Small intestine (tissue), 7 donors: Measurements from ENCODE around the gene SUMF1. TPM values are rescaled to one million over a fixed set of nuclear protein-coding genes. Genes with fewer than 3 reads are reported as not detected.

ENCODE experiments used
- DNase-seq, 2 donors: peaks; one replicate each; pipeline versions ENCODE4 v3.0.0 to v3.0.0-alpha.2; 2013
- FAIRE-seq: peaks from 2 replicates; lab custom pipeline; 2012; peaks lifted over from hg19 to GRCh38; lab: Jason Lieb, UNC
- H3K27ac ChIP-seq, 3 donors: one replicate each; pipeline ENCODE4 v1.5.1; 2013; ENCODE audit warnings: low read length in 2 of 3, mild to moderate bottlenecking in 2 of 3, control low read depth in 1 of 3, inconsistent platforms in 1 of 3, low read depth in 1 of 3, moderate library complexity in 1 of 3
- H3K27me3 ChIP-seq, 3 donors: one replicate each; pipeline ENCODE4 v1.6.1; 2013; ENCODE audit warnings: low read length in 3 of 3, inconsistent platforms in 1 of 3; ENCODE audit not compliant: control insufficient read depth in 3 of 3, insufficient read depth in 3 of 3
- H3K36me3 ChIP-seq, 3 donors: one replicate each; pipeline ENCODE4 v1.6.1; 2013; ENCODE audit warnings: low read length in 3 of 3, inconsistent platforms in 1 of 3, low read depth in 1 of 3, mild to moderate bottlenecking in 1 of 3, moderate library complexity in 1 of 3; ENCODE audit not compliant: control insufficient read depth in 3 of 3, insufficient read depth in 2 of 3
- H3K4me1 ChIP-seq, 3 donors: one replicate each; pipeline ENCODE4 v1.6.1; 2013; ENCODE audit warnings: low read length in 2 of 3, inconsistent platforms in 1 of 3, low read depth in 1 of 3, mild to moderate bottlenecking in 1 of 3, moderate library complexity in 1 of 3; ENCODE audit not compliant: control insufficient read depth in 3 of 3, insufficient read depth in 2 of 3
- H3K4me3 ChIP-seq, 3 donors: one replicate each; pipeline ENCODE4 v1.5.1; 2013; ENCODE audit warnings: low read length in 3 of 3, control low read depth in 1 of 3, inconsistent platforms in 1 of 3, low read depth in 1 of 3, mild to moderate bottlenecking in 1 of 3, moderate library complexity in 1 of 3
- H3K9me3 ChIP-seq, 2 donors: one replicate each; pipeline ENCODE4 v1.6.1; 2013; ENCODE audit warnings: low read depth in 1 of 2, low read length in 1 of 2; ENCODE audit not compliant: control insufficient read depth in 2 of 2, insufficient read depth in 1 of 2
- WGBS, 3 donors: extraction: QIAGEN DNeasy Blood & Tissue Kit; methylation state at CpG; one replicate each; pipeline ENCODE4 v1.1.7; 2013; 5-methylcytosine and 5-hydroxymethylcytosine counted together
- polyA plus RNA-seq, 4 donors: library from polyadenylated mRNA; stranded (reverse) in 3 of 4; unstranded in 1 of 4; fragments of 200-250 nt in 3 of 4; fragments of 120-200 nt in 1 of 4; gene quantifications; one replicate each; pipeline versions ENCODE4 v1.2.1 to v1.2.3, GENCODE V29; 2013
- donor health status: healthy with polysubstance abuse.
- donor health status: control.
- donor health status: control.
- donor health status: Bipolar disorder and iron deficiency.
- donor health status: healthy.

The SUMF1 gene
- polyA plus RNA-seq, 4 donors: 3.8 to 39.0 (median 14.4) TPM

GRCh38 chr3:4494895-4495264, 27.8 kb upstream of the SUMF1 start:
- DNase-seq: no peak
- H3K4me3 ChIP-seq: peak overlapping the region in 1 of 3 donors; percentile 70

DNA sequence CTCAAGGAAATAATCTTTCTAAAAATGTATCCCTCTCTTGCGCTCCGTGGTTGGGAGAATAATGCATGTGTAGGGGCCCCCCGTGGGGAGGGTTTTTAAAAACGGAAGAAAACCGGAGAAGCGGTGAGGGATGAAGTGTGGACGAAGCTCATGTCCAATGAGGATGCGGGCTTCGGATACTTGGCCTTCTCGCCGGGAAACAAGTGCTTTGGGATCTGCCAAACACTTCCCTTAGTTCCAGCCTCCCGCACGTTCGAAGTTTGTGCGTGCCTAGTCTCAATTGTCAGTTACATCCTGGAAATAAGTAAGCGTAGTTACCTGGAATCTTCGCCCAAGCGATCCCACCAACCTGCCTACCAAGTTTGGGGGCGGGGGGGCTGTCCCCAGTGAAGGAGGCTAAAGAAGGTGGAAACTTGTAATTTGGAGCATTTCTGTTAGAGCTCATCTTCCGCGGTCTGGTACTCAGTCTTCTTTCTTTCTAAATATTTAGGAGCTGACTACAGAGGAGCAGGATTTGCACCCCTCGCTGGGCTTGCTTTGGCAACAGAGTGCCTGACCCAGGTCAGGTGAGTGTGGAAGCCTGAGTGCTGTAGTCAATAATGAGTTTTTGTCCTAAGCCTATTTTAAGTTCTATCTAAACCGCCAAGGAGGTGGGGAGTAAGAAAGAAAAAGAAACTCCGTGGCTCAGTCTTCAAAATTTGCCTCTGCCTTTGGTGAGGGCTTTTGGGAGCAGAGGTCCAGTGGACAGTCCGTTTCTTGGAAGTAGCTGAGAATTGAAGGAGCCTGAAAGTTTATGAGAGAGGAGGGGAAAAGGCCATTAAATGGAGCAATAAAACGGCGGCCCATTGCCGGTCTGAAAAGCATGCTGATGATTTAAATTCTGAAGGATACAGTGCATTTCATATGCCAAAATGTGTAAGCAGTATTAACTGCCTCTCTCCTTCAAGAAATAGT, 27.1 kb upstream of the SUMF1 start:
- Histone ChIP-seq H3K4me3 (peak overlapping the region; percentile 70 to 92 (median 72)), H3K27me3 (peaks cover 0 to 38% (median 0%) of the 10 kb centered on the region in 3 donors), H3K36me3 (no peaks in the 10 kb centered on the region), H3K4me1 (peaks cover 6% of the 10 kb centered on the region in 3 donors), H3K27ac (peak overlapping the region in 2 of 3 donors; percentile 41 to 45), H3K9me3 (no peaks in the 10 kb centered on the region)
- DNase-seq: peak; percentile 16 to 38
- no peak for FAIRE-seq
- WGBS, 3 donors: 2 to 4% (median 2%) methylated on average over 28 of the region's 28 CpGs

More at GRCh38 chr3:4494895-4495264, 27.8 kb upstream of the SUMF1 start:
- Histone ChIP-seq H3K27me3 (peaks cover 0 to 38% (median 0%) of the 10 kb centered on the region in 3 donors), H3K4me1 (peaks cover 6% of the 10 kb centered on the region in 3 donors), H3K9me3 (no peaks in the 10 kb centered on the region), H3K36me3 (no peaks in the 10 kb centered on the region), H3K27ac (peak overlapping the region in 1 of 3 donors; percentile 18)
- WGBS, 3 donors: 22 to 45% (median 42%) methylated on average over 4 of the region's 4 CpGs
- no peak for FAIRE-seq

- H3K4me3 ChIP-seq: peak within 1 kb of the TSS; percentile 70 to 92 (median 72)
- H3K27ac ChIP-seq: peak within 1 kb of the TSS; percentile 45 to 74 (median 69)
- WGBS, 3 donors: 0 to 1% (median 0%) methylated on average over 43 to 47 of the region's 47 CpGs
- H3K9me3 ChIP-seq: no peaks in the 10 kb centered on the region
- H3K27me3 ChIP-seq: peaks cover 0 to 38% (median 0%) of the 10 kb centered on the region in 3 donors
- no peaks in the 10 kb centered on the region for H3K36me3 ChIP-seq
- peak; percentile 97 to 98 for DNase-seq
- FAIRE-seq: no peak
- peaks cover 6% of the 10 kb centered on the region in 3 donors for H3K4me1 ChIP-seq
Observed at GRCh38 chr3:4493014-4493940, 26.2 kb upstream of the SUMF1 start, which contains the start of gene ITPR1. ITPR1 (plus strand) TSS chr3:4493348; CDS start chr3:4516492, 23,144 bp downstream.

GRCh38 chr3:4492208-4493013, 25.3 kb upstream of the SUMF1 start:
- Histone ChIP-seq H3K27me3 (peaks cover 0 to 38% (median 0%) of the 10 kb centered on the region in 3 donors), H3K9me3 (no peaks in the 10 kb centered on the region), H3K36me3 (no peaks in the 10 kb centered on the region), H3K27ac (peak overlapping the region in 2 of 3 donors; percentile 69 to 74), H3K4me3 (peak overlapping the region; percentile 56 to 92 (median 70)), H3K4me1 (peaks cover 6% of the 10 kb centered on the region in 3 donors)
- WGBS, 3 donors: 0 to 1% (median 0%) methylated on average over 43 of the region's 43 CpGs
- FAIRE-seq (no peak), DNase-seq (peak in 1 of 2 donors; percentile 62)

DNA sequence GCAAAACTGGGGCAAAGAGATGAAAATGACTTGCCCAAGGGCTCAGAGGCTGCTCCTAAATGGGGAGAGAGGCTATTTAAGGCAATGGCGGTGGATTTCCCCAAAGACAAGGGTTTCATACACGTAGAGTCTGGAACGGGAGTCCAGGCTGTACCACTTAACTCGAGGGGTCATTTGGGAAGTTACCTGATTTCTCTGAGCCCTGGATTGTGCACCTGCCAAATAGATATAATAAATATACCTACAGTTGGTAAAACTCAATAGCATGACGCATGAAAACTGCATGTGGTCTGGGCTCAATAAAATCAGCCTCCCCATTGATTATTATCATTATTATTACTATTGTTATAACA, 24.8 kb upstream of the SUMF1 start:
- 12 to 30% (median 20%) methylated on average over 5 of the region's 5 CpGs for WGBS, 3 donors
- DNase-seq (no peak), FAIRE-seq (no peak)
- Histone ChIP-seq H3K4me1 (peaks cover 6% of the 10 kb centered on the region in 3 donors), H3K27ac (no peak overlapping the region), H3K9me3 (no peaks in the 10 kb centered on the region), H3K36me3 (no peaks in the 10 kb centered on the region), H3K27me3 (peaks cover 0 to 38% (median 0%) of the 10 kb centered on the region in 3 donors), H3K4me3 (peak overlapping the region in 2 of 3 donors; percentile 70 to 92)

DNA sequence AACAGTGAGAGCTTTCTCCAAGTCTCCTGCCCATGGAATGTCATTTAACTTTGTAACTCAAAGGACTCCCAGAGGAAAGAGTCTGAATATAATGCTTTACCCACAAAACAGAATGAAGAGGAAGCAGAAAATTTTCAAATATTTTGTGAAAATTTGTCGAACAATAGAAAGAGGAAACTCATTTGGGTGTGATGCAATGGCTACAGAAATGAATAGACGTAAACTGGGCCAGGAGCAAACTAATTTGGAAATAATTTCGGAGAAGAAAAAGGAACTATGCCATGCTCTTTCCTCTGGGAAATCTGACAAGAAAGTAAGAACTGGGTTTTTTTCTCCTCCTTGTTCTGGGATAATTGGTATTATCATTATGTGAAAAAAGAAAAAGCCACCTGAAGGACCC, 11.2 kb upstream of the SUMF1 start:
- Histone ChIP-seq H3K27ac (no peak overlapping the region), H3K4me1 (no peaks in the 10 kb centered on the region), H3K36me3 (no peaks in the 10 kb centered on the region), H3K4me3 (no peak overlapping the region), H3K27me3 (peaks cover 0 to 11% (median 0%) of the 10 kb centered on the region in 3 donors), H3K9me3 (no peaks in the 10 kb centered on the region)
- DNase-seq (no peak), FAIRE-seq (no peak)
- WGBS, 3 donors: 62 to 75% (median 70%) methylated on average over 3 of the region's 3 CpGs

DNA sequence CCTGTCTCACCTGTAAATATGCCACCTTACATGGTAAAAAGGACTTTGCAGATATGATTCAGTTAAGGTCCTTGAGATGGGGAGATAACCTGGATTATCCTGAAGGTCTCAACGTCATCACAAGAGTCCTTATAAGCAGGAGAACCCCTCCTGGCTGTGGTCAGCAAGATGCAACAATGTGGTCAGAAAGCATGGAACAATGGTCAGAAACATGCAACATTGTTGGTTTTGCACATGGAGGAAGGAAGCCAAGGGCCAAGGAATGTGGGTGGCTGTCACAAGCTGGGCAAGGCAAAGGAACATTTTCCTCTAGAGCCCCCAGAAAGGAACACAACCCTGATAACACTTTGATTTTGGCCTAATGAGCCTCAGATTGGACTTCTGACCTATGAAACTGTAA, 9.4 kb upstream of the SUMF1 start:
- H3K9me3 ChIP-seq: no peaks in the 10 kb centered on the region

More for the DNA sequence above, 9.4 kb upstream of the SUMF1 start:
- DNase-seq (no peak), FAIRE-seq (no peak)
- Histone ChIP-seq H3K36me3 (no peaks in the 10 kb centered on the region), H3K27me3 (peaks cover 0 to 21% (median 0%) of the 10 kb centered on the region in 3 donors), H3K27ac (no peak overlapping the region), H3K4me1 (no peaks in the 10 kb centered on the region), H3K4me3 (no peak overlapping the region)
- WGBS, 3 donors: 26 to 62% (median 44%) methylated on average over 1 of the region's 1 CpG
